Endodermal cell (in vitro differentiated cells): Measurements from ENCODE around the gene KASH5. TPM values are rescaled to one million over a fixed set of nuclear protein-coding genes. Genes with fewer than 3 reads are reported as not detected.

ENCODE experiments used
- DNase-seq: peaks from one replicate; pipeline ENCODE4 v3.0.0-alpha.2; 2017
- H3K27ac ChIP-seq: 2 replicates; pipeline ENCODE4 v1.5.1; 2013; ENCODE audit warnings: mild to moderate bottlenecking, low read depth, low read length, moderate library complexity
- H3K27me3 ChIP-seq: 2 replicates; pipeline ENCODE4 v1.6.1; 2013; ENCODE audit warnings: mild to moderate bottlenecking, low read length, moderate library complexity; ENCODE audit not compliant: insufficient read depth, control insufficient read depth, poor library complexity, severe bottlenecking
- H3K36me3 ChIP-seq: 2 replicates; pipeline ENCODE4 v1.7.0; 2013; ENCODE audit warnings: mild to moderate bottlenecking, low read length, moderate library complexity; ENCODE audit not compliant: control insufficient read depth, insufficient read depth
- H3K4me1 ChIP-seq: one replicate; pipeline ENCODE4 v1.7.0; 2013; ENCODE audit warnings: low read length; ENCODE audit not compliant: control insufficient read depth, insufficient read depth
- H3K4me3 ChIP-seq: 2 replicates; pipeline ENCODE4 v1.5.1; 2013; ENCODE audit warnings: mild to moderate bottlenecking, low read length, moderate library complexity
- H3K9ac ChIP-seq: 2 replicates; pipeline ENCODE4 v1.6.1; 2013; ENCODE audit warnings: mild to moderate bottlenecking, low read length, moderate library complexity; ENCODE audit not compliant: poor library complexity, severe bottlenecking; ENCODE audit errors: extremely low read depth
- H3K9me3 ChIP-seq: 2 replicates; pipeline ENCODE4 v1.6.1; 2013; ENCODE audit warnings: mild to moderate bottlenecking, low read length, moderate library complexity; ENCODE audit not compliant: control insufficient read depth
- H3K27ac Mint-ChIP-seq: 2 replicates; pipeline ENCODE4 v1.8.0; 2020; ENCODE audit warnings: mixed read lengths
- H3K27me3 Mint-ChIP-seq: 2 replicates; pipeline ENCODE4 v1.8.0; 2021; ENCODE audit warnings: mild to moderate bottlenecking, mixed read lengths; ENCODE audit not compliant: insufficient read depth
- H3K36me3 Mint-ChIP-seq: 2 replicates; pipeline ENCODE4 v1.8.0; 2020; ENCODE audit warnings: low read depth, mixed read lengths
- H3K4me1 Mint-ChIP-seq: 2 replicates; pipeline ENCODE4 v1.8.0; 2020; ENCODE audit warnings: mixed read lengths
- H3K4me3 Mint-ChIP-seq: 2 replicates; pipeline ENCODE4 v1.8.0; 2020; ENCODE audit warnings: mild to moderate bottlenecking, moderate library complexity, mixed read lengths
- H3K9me3 Mint-ChIP-seq: 2 replicates; pipeline ENCODE4 v1.8.0; 2020; ENCODE audit warnings: mild to moderate bottlenecking, mixed read lengths
- WGBS, 2 experiments: methylation state at CpG; one replicate each; pipeline versions ENCODE4 v1.1.5 to v1.1.7; 2013; ENCODE audit warnings: missing lambda C conversion rate in 2 of 2, mixed read lengths in 1 of 2; ENCODE audit not compliant: insufficient coverage in 1 of 2, insufficient read length in 1 of 2; 5-methylcytosine and 5-hydroxymethylcytosine counted together
- total RNA-seq, 2 donors: library from RNA; stranded (reverse); fragmentation: NEBNext Ultra II Directional in 1 of 2; extraction: Animal tissue kit (Norgen Biotek cat#: 25700) in 1 of 2; gene quantifications; 2 replicates in 1 of 2; 3 replicates in 1 of 2; pipeline ENCODE4 v1.2.1, GENCODE V29; 2021
- TF ChIP-seq, protein P1 (sequence below): fragments of 200-600 bp; sonication (generic); conservative IDR thresholded peaks from 2 replicates; pipeline ENCODE4 v1.5.0; 2021; ENCODE audit warnings: antibody characterized with exemption, mild to moderate bottlenecking

The KASH5 gene
- total RNA-seq, 2 donors from 2014 or later = 0.13 TPM; not detected in 1

DNA sequence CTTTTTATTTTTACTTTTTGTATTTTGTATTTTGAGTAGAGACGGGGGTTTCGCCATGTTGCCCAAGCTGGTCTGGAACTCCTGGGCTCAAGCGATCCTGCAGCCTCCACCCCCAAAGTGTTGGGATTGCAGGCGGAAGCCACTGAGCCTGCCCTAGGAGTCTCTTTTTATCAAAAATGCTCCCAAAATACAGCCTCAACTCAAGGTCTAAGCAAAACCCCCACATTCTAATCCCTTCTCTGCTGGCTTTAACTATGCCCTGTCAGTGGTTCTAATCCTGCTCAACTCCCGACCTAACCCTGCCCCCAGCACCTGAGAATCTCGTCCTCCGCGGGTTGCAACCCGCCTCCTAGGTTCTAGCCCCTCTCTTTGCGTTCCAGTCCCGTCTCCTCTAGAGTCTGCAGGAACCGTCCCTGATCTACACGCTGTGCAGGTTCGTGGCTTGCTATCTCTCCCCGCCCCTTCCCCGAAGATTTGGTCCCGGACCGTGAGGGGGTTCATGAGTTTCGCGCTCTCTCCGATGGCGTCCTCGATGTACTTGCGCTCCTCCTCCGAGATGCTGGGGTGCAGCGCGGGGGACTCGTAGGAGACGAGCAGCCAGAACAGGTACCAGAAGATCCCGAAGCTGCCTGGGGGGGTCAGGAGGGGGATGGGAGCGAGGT, 45.3 kb downstream of the KASH5 start:
- peaks cover 100% of the 10 kb centered on the region for H3K27me3 ChIP-seq
- no peak overlapping the region for H3K4me3 ChIP-seq
- H3K36me3 ChIP-seq = no peaks in the 10 kb centered on the region
- WGBS, 2 experiments = 66 to 71% methylated on average over 23 to 31 of the region's 31 CpGs
- Mint-ChIP-seq H3K4me3 (no peak overlapping the region), H3K4me1 (peaks cover 1% of the 10 kb centered on the region), H3K27ac (no peak overlapping the region), H3K27me3 (peaks cover 99% of the 10 kb centered on the region), H3K36me3 (peaks cover 4% of the 10 kb centered on the region), H3K9me3 (peaks cover 19% of the 10 kb centered on the region)
- H3K9ac ChIP-seq = no peak overlapping the region
- H3K9me3 ChIP-seq = no peaks in the 10 kb centered on the region
- DNase-seq = no peak
- H3K4me1 ChIP-seq = no peaks in the 10 kb centered on the region
- no peak overlapping the region for H3K27ac ChIP-seq
- TF ChIP-seq, protein P1, sequence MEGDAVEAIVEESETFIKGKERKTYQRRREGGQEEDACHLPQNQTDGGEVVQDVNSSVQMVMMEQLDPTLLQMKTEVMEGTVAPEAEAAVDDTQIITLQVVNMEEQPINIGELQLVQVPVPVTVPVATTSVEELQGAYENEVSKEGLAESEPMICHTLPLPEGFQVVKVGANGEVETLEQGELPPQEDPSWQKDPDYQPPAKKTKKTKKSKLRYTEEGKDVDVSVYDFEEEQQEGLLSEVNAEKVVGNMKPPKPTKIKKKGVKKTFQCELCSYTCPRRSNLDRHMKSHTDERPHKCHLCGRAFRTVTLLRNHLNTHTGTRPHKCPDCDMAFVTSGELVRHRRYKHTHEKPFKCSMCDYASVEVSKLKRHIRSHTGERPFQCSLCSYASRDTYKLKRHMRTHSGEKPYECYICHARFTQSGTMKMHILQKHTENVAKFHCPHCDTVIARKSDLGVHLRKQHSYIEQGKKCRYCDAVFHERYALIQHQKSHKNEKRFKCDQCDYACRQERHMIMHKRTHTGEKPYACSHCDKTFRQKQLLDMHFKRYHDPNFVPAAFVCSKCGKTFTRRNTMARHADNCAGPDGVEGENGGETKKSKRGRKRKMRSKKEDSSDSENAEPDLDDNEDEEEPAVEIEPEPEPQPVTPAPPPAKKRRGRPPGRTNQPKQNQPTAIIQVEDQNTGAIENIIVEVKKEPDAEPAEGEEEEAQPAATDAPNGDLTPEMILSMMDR = no peak

DNA sequence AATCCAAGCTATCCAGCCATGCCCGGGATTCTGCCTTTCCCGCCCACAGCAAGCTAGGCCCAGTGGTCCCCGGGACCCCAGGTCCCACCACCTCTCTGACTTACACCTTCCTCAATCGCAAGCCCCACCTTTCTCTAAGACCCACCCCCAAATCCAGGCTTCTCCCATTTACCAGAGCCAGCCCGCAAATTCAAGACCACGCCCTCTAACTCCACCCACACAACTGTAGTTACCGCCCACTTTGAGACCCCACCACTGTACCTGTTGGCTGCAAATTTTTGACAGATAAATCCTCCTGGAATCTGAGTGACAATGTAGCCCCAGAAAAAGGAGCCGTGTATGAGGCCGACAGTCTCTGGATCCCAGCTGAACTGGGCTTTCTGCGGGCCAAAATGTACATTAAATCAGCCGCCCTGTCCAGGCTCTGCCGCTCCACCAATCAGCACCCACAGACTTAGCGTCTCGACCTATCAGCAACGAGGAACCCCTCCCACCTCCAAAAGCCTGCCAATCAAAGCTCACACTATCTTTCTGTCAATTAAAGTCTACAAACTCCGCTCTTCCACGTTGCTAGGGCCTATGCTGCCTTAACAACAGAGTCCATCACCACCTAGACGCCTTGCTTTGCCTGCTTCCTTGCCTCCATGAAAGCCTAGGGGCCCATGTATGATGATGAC, 47.0 kb downstream of the KASH5 start:
- Histone ChIP-seq H3K4me3 (no peak overlapping the region), H3K36me3 (no peaks in the 10 kb centered on the region), H3K27ac (no peak overlapping the region), H3K9ac (no peak overlapping the region), H3K9me3 (no peaks in the 10 kb centered on the region), H3K4me1 (no peaks in the 10 kb centered on the region), H3K27me3 (peaks cover 100% of the 10 kb centered on the region)
- H3K27ac Mint-ChIP-seq = no peak overlapping the region
- H3K4me1 Mint-ChIP-seq = no peaks in the 10 kb centered on the region
- WGBS, 2 experiments = 88 to 90% methylated on average over 18 of the region's 18 CpGs
- H3K36me3 Mint-ChIP-seq = peaks cover 4% of the 10 kb centered on the region
- H3K9me3 Mint-ChIP-seq = peaks cover 19% of the 10 kb centered on the region
- H3K27me3 Mint-ChIP-seq = peaks cover 99% of the 10 kb centered on the region
- TF ChIP-seq, protein P1 = no peak
- no peak for DNase-seq
- no peak overlapping the region for H3K4me3 Mint-ChIP-seq

DNA sequence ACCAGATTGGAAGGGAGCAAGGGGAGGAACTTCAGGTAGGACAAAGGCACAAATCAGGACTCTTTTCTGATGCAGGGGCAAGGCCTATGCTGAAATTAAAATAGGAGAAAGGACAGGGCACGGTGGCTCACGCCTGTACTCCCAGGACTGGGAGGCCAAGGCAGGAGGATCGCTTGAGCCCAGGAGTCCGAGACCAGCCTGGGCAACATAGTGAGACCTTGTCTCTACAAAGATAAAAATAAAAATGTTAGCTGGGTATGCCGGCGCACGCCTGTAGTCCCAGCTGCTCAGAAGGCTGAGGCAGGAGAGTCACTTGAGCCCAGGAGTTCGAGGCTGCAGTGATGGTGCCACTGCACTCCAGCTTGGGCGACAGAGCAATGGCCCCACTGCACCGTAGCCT, 47.6 kb downstream of the KASH5 start:
- peaks cover 100% of the 10 kb centered on the region for H3K27me3 ChIP-seq
- no peaks in the 10 kb centered on the region for H3K9me3 ChIP-seq
- no peak overlapping the region for H3K4me3 ChIP-seq
- 91 to 93% methylated on average over 9 to 10 of the region's 10 CpGs for WGBS, 2 experiments
- TF ChIP-seq, protein P1 = no peak
- H3K27ac ChIP-seq = no peak overlapping the region
- Mint-ChIP-seq H3K27me3 (peaks cover 99% of the 10 kb centered on the region), H3K36me3 (peaks cover 4% of the 10 kb centered on the region), H3K27ac (no peak overlapping the region), H3K9me3 (peaks cover 19% of the 10 kb centered on the region), H3K4me1 (no peaks in the 10 kb centered on the region), H3K4me3 (no peak overlapping the region)
- no peak for DNase-seq
- H3K4me1 ChIP-seq = no peaks in the 10 kb centered on the region
- H3K36me3 ChIP-seq = no peaks in the 10 kb centered on the region
- H3K9ac ChIP-seq = no peak overlapping the region
